ENCODE results near the gene EZR.

DNA sequence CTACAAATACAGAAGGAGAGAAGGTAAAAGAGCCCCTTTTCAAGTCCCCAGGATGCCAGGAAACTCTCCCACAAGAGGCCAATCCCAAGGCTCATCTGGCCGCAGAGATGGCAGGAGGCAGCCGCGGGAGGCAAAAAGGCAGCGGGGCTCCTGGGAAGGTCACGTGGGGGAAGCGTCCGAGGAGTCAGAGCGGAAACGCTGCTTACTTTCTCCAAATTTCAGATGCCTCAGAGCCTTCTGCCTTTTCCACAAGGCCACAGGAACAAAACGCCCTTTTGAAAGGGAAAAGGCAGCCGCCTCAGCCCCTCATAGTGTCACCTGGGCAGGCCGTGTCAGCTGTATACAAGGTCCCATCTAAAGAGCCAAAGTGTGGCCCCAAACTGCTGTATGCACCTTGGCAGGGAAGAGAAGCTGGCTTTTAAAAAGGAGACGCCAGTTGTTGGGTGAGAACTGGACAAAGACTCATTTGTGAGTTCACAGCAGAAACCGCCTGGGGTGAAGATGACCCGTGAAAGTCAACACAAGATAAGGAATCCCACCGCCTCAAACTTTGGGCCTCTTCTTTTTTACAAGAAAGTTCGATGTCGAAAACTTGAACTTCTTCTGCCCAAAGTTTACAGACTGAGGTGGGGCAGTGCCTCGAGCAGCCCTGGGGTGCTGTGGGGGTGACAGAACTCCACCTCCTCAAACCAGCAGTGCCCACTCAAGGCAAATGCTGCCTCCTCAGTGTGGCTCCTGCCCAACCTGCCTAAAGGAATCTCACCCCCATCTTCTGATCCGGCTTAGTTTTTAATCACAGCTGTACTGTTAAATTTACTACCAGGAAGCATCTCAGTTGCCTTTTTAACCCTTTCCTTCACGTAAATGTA is 45.4 kb downstream of the EZR start:
- TF ChIP-seq GATA2 (IDR thresholded peaks at IDR 0.05; ENCODE audit: low read depth, low read length) (no peak), GATA3 (IDR thresholded peaks at IDR 0.05; ENCODE audit: low read depth, low read length) (no peak)

Data from SH-SY5Y (cell line).